Upper lobe of left lung (tissue), 4 donors: ENCODE measurements around the gene GBX1.

ENCODE experiments used
- CTCF ChIP-seq, 6 experiments: fragments of 450-650 bp in 4 of 6; fragments of 200-600 bp in 2 of 6; sonication (generic) in 2 of 6; IDR thresholded peaks; one replicate each; pipeline ENCODE4 v1.5.1; 2016 to 2019; ENCODE audit warnings: antibody characterized with exemption in 6 of 6
- POLR2A ChIP-seq, 4 donors: fragments of 450-650 bp; IDR thresholded peaks; one replicate each; pipeline ENCODE4 v1.5.1; 2016 to 2017; ENCODE audit warnings: antibody characterized with exemption in 4 of 4, mild to moderate bottlenecking in 2 of 4

GRCh38 chr7:151140826-151141225, 26.7 kb downstream of the GBX1 start:
- TF ChIP-seq CTCF (IDR thresholded peaks at IDR 0.05) (no peak), POLR2A (IDR thresholded peaks at IDR 0.05) (no peak)
